Naive thymus-derived CD4-positive, alpha-beta T cell (primary cell): Measurements from ENCODE around the gene PFKM. TPM values are rescaled to one million over a fixed set of nuclear protein-coding genes. Genes with fewer than 3 reads are reported as not detected.

ENCODE experiments used
- ATAC-seq: fragments of 150-1000 bp; cut with Tn5 transposase; 2 replicates; pipeline ENCODE4 v1.10.0; 2021; ENCODE audit warnings: mild to moderate bottlenecking, moderate library complexity
- CTCF ChIA-PET: fragments of 350-600 bp; sonication (Branson Sonifier 250); formaldehyde crosslinking; loops from one replicate; lab custom pipeline; 2021; ENCODE audit warnings: antibody characterized with exemption; lab: Charles Lee
- POLR2A ChIA-PET: fragments of 350-600 bp; sonication (Branson Sonifier 250); formaldehyde crosslinking; loops from one replicate; lab custom pipeline; 2021; ENCODE audit warnings: antibody characterized with exemption, inconsistent platforms; lab: Charles Lee
- DNase-seq, 9 donors: peaks; one replicate each; pipeline versions ENCODE4 v3.0.0 to v3.0.0-alpha.2; 2020 to 2022; ENCODE audit warnings: mixed read lengths in 1 of 9
- H3K27ac ChIP-seq: one replicate; pipeline ENCODE4 v1.7.0; 2013; ENCODE audit warnings: mild to moderate bottlenecking, low read depth, low read length, moderate library complexity
- H3K27me3 ChIP-seq, 2 donors: one replicate each; pipeline ENCODE4 v1.7.0; 2013; ENCODE audit warnings: low read length in 2 of 2, mild to moderate bottlenecking in 2 of 2, moderate library complexity in 2 of 2; ENCODE audit not compliant: control insufficient read depth in 2 of 2, insufficient read depth in 2 of 2
- H3K36me3 ChIP-seq, 3 experiments: 1 replicate in 2 of 3; 2 replicates in 1 of 3; pipeline ENCODE4 v1.7.0; 2013; ENCODE audit warnings: low read length in 3 of 3, mild to moderate bottlenecking in 3 of 3, moderate library complexity in 1 of 3; ENCODE audit not compliant: insufficient read depth in 3 of 3, control insufficient read depth in 2 of 3
- H3K4me1 ChIP-seq, 2 donors: one replicate each; pipeline ENCODE4 v1.7.0; 2013; ENCODE audit warnings: low read length in 2 of 2, mild to moderate bottlenecking in 2 of 2, moderate library complexity in 1 of 2; ENCODE audit not compliant: control insufficient read depth in 2 of 2, insufficient read depth in 2 of 2
- H3K4me3 ChIP-seq: 2 replicates; pipeline ENCODE4 v1.7.0; 2013; ENCODE audit warnings: mild to moderate bottlenecking, low read length
- H3K9me3 ChIP-seq, 3 experiments: 1 replicate in 2 of 3; 2 replicates in 1 of 3; pipeline ENCODE4 v1.7.0; 2013; ENCODE audit warnings: low read length in 3 of 3; ENCODE audit not compliant: control insufficient read depth in 2 of 3
- H3K27ac Mint-ChIP-seq, 9 donors: one replicate each; pipeline ENCODE4 v1.8.0; 2020 to 2022; ENCODE audit warnings: mixed read lengths in 9 of 9, mild to moderate bottlenecking in 8 of 9, moderate library complexity in 5 of 9, inconsistent platforms in 2 of 9
- H3K27me3 Mint-ChIP-seq, 5 donors: one replicate each; pipeline ENCODE4 v1.8.0; 2021 to 2022; ENCODE audit warnings: mixed read lengths in 5 of 5, mild to moderate bottlenecking in 1 of 5
- H3K36me3 Mint-ChIP-seq, 5 donors: one replicate each; pipeline ENCODE4 v1.8.0; 2020 to 2022; ENCODE audit warnings: mixed read lengths in 5 of 5, mild to moderate bottlenecking in 3 of 5, inconsistent platforms in 1 of 5
- H3K4me1 Mint-ChIP-seq, 7 donors: one replicate each; pipeline ENCODE4 v1.8.0; 2020 to 2022; ENCODE audit warnings: mixed read lengths in 7 of 7, mild to moderate bottlenecking in 3 of 7, inconsistent platforms in 1 of 7
- H3K4me3 Mint-ChIP-seq, 10 donors: one replicate each; pipeline ENCODE4 v1.8.0; 2020 to 2022; ENCODE audit warnings: mild to moderate bottlenecking in 10 of 10, mixed read lengths in 10 of 10, moderate library complexity in 6 of 10, inconsistent platforms in 2 of 10
- H3K9me3 Mint-ChIP-seq, 11 donors: one replicate each; pipeline ENCODE4 v1.8.0; 2020 to 2022; ENCODE audit warnings: mixed read lengths in 11 of 11, mild to moderate bottlenecking in 4 of 11, inconsistent platforms in 1 of 11, moderate library complexity in 1 of 11
- intact Hi-C, 2 donors: fragments of 100-400 bp; cut with micrococcal nuclease; formaldehyde crosslinking; loops; one replicate each; pipeline ENCODE4 v1.15.1; 2023
- polyA plus RNA-seq, 2 donors: library from polyadenylated mRNA; unstranded; fragments of 300-500 nt; fragmentation: Illumina TruSeq; gene quantifications; one replicate each; pipeline ENCODE4 v1.2.3, GENCODE V29; 2021
- total RNA-seq, 6 experiments: library from RNA in 5 of 6; stranded (reverse) in 5 of 6; gene quantifications; 1 replicate in 5 of 6; 2 replicates in 1 of 6; pipeline ENCODE4 v1.2.3 and lab custom pipeline; 2021 to 2026

The PFKM gene
- total and polyA plus RNA-seq, 7 experiments from 2014 or later = 5.1 to 20.3 (median 14.0) TPM

GRCh38 chr12:48163150-48163747 lies 44.1 kb downstream of the PFKM start:
- Mint-ChIP-seq H3K4me1 (peaks cover 2 to 27% (median 24%) of the 10 kb centered on the region in 7 donors), H3K27me3 (peaks cover 0 to 30% (median 12%) of the 10 kb centered on the region in 5 donors), H3K9me3 (no peaks in the 10 kb centered on the region), H3K36me3 (no peaks in the 10 kb centered on the region), H3K4me3 (no peak overlapping the region), H3K27ac (peak overlapping the region in 2 of 9 donors; percentile 45 to 46)
- Histone ChIP-seq H3K36me3 (no peaks in the 10 kb centered on the region), H3K27ac (no peak overlapping the region), H3K9me3 (no peaks in the 10 kb centered on the region), H3K27me3 (no peaks in the 10 kb centered on the region), H3K4me1 (peaks cover under 1 to 6% of the 10 kb centered on the region in 2 donors), H3K4me3 (no peak overlapping the region)
- no peak for ATAC-seq
- ChIA-PET CTCF (interaction anchor here (1.0 to 2.0 kb wide), 3 partner anchors 80 to 93 kb away, joined by 3 to 5 read pairs (median 3); no protein-coding TSS in a partner anchor), POLR2A (interaction anchor here (1.1 kb wide), 1 partner anchor 20 kb away, joined by 4 read pairs; the partner anchor contains the start of gene CCDC184)
- intact Hi-C loops = no loop called here
- no peak for DNase-seq

- no peaks in the 10 kb centered on the region for H3K4me1 ChIP-seq
- H3K9me3 ChIP-seq = no peaks in the 10 kb centered on the region
- Mint-ChIP-seq H3K4me3 (no peak overlapping the region), H3K4me1 (peaks cover 2 to 19% (median 15%) of the 10 kb centered on the region in 7 donors), H3K36me3 (no peaks in the 10 kb centered on the region), H3K27ac (no peak overlapping the region), H3K9me3 (no peaks in the 10 kb centered on the region), H3K27me3 (peaks cover 0 to 33% (median 12%) of the 10 kb centered on the region in 5 donors)
- intact Hi-C loops = loop anchor here (2.0 kb wide), 2 partner anchors 58 to 60 kb away; partner anchors contain the start of gene SENP1 (in 1 of the 2)
- DNase-seq (no peak), ATAC-seq (no peak)
- no peaks in the 10 kb centered on the region for H3K27me3 ChIP-seq
- POLR2A ChIA-PET = interaction anchor here (0.5 to 1.1 kb wide), 3 partner anchors 19 to 79 kb away, joined by 3 to 4 read pairs (median 4); partner anchors contain the start of gene CCDC184
- no peaks in the 10 kb centered on the region for H3K36me3 ChIP-seq
- H3K4me3 ChIP-seq = no peak overlapping the region
- no peak overlapping the region for H3K27ac ChIP-seq
- CTCF ChIA-PET = interaction anchor here (0.7 to 2.0 kb wide), 8 partner anchors 33 to 263 kb away, joined by 3 to 8 read pairs (median 4); partner anchors contain the start of gene SENP1
These were observed 45.3 kb downstream of the PFKM start for GRCh38 chr12:48164451-48164850.

DNA sequence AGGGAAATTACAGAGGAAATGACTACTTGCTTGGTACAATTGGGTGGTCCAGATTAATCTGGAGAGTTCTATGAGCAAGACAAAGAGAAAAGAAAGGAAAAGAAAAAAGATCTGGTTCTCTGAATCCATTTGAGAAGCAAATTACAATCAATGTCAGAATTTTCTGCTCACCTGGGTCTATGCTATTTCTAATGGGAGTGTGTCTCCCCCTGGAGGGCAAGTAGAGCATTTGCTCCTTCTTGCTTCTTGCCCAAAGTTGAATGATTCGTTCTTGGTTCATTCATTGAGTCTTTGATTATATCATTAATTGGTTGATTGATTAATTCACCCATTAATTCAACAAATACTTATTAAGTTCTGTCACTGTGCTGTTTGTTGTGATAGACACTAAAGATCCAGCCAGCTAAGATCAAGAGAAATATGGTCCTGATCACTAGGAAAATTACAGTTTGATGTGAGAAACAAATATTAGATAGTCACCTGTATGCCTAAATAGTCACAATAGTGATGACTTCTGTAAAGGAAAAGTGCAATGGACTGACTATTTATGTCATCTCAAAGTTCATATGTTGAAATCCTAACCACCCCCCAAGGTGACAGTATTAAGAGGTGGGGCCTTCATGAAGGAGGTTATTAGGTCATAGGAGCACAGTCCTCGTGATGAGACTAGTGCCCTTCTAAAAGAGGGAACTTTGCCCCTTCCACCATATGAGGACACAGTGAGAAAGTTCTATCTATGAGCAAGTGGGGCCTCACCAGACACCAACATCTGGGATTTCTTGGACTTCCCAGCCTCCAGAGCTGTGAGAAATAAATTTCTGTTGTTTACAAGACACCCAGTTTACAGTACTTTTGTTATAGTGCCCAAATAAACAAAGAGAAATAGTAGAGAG lies 46.2 kb downstream of the PFKM start:
- Mint-ChIP-seq H3K36me3 (no peaks in the 10 kb centered on the region), H3K27me3 (peaks cover 0 to 33% (median 12%) of the 10 kb centered on the region in 5 donors), H3K4me3 (no peak overlapping the region), H3K9me3 (no peaks in the 10 kb centered on the region), H3K27ac (no peak overlapping the region), H3K4me1 (peaks cover 2 to 16% (median 14%) of the 10 kb centered on the region in 7 donors)
- Histone ChIP-seq H3K27me3 (no peaks in the 10 kb centered on the region), H3K27ac (no peak overlapping the region), H3K36me3 (no peaks in the 10 kb centered on the region), H3K9me3 (no peaks in the 10 kb centered on the region), H3K4me1 (no peaks in the 10 kb centered on the region), H3K4me3 (no peak overlapping the region)
- ATAC-seq (peak; percentile 87), DNase-seq (peak in 7 of 9 donors; percentile 54 to 77 (median 70))
- ChIA-PET POLR2A (interaction anchor here (0.6 to 1.2 kb wide), 3 partner anchors 9 to 24 kb away, joined by 4 to 6 read pairs (median 4); no protein-coding TSS in a partner anchor), CTCF (interaction anchor here (0.7 to 2.0 kb wide), 12 partner anchors 9 to 451 kb away, joined by 3 to 8 read pairs (median 4); partner anchors contain the start of gene SENP1)
- intact Hi-C loops = loop anchor here (1.0 to 5.0 kb wide), 15 partner anchors 8 to 513 kb away; partner anchors contain the start of genes TMEM106C (in 2 of the 2), ASB8 (in 1 of the 2), COL2A1 (in 1 of the 2) and SENP1 (in 1 of the 2)

DNA sequence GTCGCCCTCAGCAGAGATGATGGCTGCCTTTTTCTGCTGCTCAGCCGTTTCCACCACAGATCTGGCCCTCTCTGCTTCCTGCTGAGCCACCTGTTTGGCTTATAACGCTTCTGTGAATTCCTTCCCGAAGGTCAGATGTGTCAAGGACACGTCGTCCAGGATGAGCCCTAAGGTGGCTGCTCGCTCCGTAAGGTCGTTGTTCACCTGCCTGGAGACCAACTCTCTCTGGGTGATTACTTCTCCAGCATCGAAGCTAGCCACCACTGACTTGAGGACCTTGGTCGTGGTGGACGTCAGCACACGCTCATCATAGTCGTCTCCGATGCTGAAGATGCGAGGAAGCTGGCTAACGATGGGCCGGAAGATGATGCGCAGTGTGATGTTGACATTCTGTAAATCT lies 49.8 kb downstream of the PFKM start:
- Mint-ChIP-seq H3K36me3 (no peaks in the 10 kb centered on the region), H3K27ac (no peak overlapping the region), H3K27me3 (peaks cover 0 to 26% (median 12%) of the 10 kb centered on the region in 5 donors), H3K4me1 (peaks cover 0 to 5% (median 2%) of the 10 kb centered on the region in 7 donors), H3K9me3 (no peaks in the 10 kb centered on the region), H3K4me3 (no peak overlapping the region)
- Histone ChIP-seq H3K27me3 (no peaks in the 10 kb centered on the region), H3K4me3 (no peak overlapping the region), H3K27ac (no peak overlapping the region), H3K4me1 (no peaks in the 10 kb centered on the region), H3K36me3 (no peaks in the 10 kb centered on the region), H3K9me3 (no peaks in the 10 kb centered on the region)
- POLR2A ChIA-PET = interaction anchor here (0.9 kb wide), 1 partner anchor 10 kb away, joined by 3 read pairs; no protein-coding TSS in a partner anchor
- CTCF ChIA-PET = no interaction called here
- intact Hi-C loops = loop anchor here (5.0 kb wide), 3 partner anchors 167 to 517 kb away; partner anchors contain the start of gene COL2A1 (in 1 of the 2)
- ATAC-seq = no peak
- no peak for DNase-seq

- H3K27me3 Mint-ChIP-seq = peaks cover 4 to 45% (median 27%) of the 10 kb centered on the region in 5 donors
- peaks cover 0 to 10% (median 4%) of the 10 kb centered on the region in 7 donors for H3K4me1 Mint-ChIP-seq
- intact Hi-C loops = no loop called here
- no peaks in the 10 kb centered on the region for H3K36me3 Mint-ChIP-seq
- no peaks in the 10 kb centered on the region for H3K36me3 ChIP-seq
- no peaks in the 10 kb centered on the region for H3K4me1 ChIP-seq
- no peaks in the 10 kb centered on the region for H3K9me3 Mint-ChIP-seq
- H3K4me3 ChIP-seq = no peak overlapping the region
- POLR2A ChIA-PET = interaction anchor here (1.0 to 2.0 kb wide), 2 partner anchors 18 to 24 kb away, joined by 3 to 5 read pairs; partner anchors contain the start of gene ASB8
- ATAC-seq (no peak), DNase-seq (no peak)
- H3K4me3 Mint-ChIP-seq = peak overlapping the region in 6 of 10 donors; percentile 47 to 70 (median 59)
- H3K27ac Mint-ChIP-seq = peak overlapping the region in 2 of 9 donors; percentile 60 to 75
- H3K27me3 ChIP-seq = no peaks in the 10 kb centered on the region
- no peaks in the 10 kb centered on the region for H3K9me3 ChIP-seq
- no peak overlapping the region for H3K27ac ChIP-seq
- CTCF ChIA-PET = no interaction called here
These were observed 56.7 kb downstream of the PFKM start for GRCh38 chr12:48175613-48176416.
